ENCODE results near the gene GAL.

GRCh38 chr11:68664906-68665305, 19.4 kb upstream of the GAL start:
- TF ChIP-seq CTCF (IDR thresholded peaks at IDR 0.05; ENCODE audit: control extremely low read depth in 1 of 3, insufficient read depth in 1 of 3, low read depth in 1 of 3, low read length in 3 of 3) (no peak), SRF (IDR thresholded peaks at IDR 0.05; ENCODE audit: low read depth, low read length) (no peak), ATF3 (IDR thresholded peaks at IDR 0.05; ENCODE audit: insufficient read depth, low read depth, low read length) (no peak), ZNF274 (IDR thresholded peaks at IDR 0.05; ENCODE audit: borderline replicate concordance, extremely low read depth, low read length) (no peak), NRF1 (IDR thresholded peaks at IDR 0.05; ENCODE audit: low read depth, low read length) (no peak)
